Muscle of leg (tissue), 11 donors: ENCODE measurements around the gene SPATA13. TPM values are rescaled to one million over a fixed set of nuclear protein-coding genes. Genes with fewer than 3 reads are reported as not detected.
"Not testable (repeated sequence)": the region's sequence is repeated elsewhere in the genome, so short reads cannot be mapped to it uniquely, and the experiment has no call there.

Experiments used
- DNase-seq: peaks from one replicate; pipeline ENCODE4 v3.0.0; 2013
- H3K27ac ChIP-seq: one replicate; pipeline ENCODE4 v1.5.1; 2013; ENCODE audit warnings: mild to moderate bottlenecking, low read length, control low read depth
- H3K27me3 ChIP-seq: one replicate; pipeline ENCODE4 v1.6.1; 2013; ENCODE audit warnings: low read length; ENCODE audit not compliant: control insufficient read depth, insufficient read depth
- H3K36me3 ChIP-seq: one replicate; pipeline ENCODE4 v1.6.1; 2013; ENCODE audit warnings: low read length; ENCODE audit not compliant: control insufficient read depth, insufficient read depth
- H3K4me1 ChIP-seq: one replicate; pipeline ENCODE4 v1.6.1; 2013; ENCODE audit warnings: low read length; ENCODE audit not compliant: control insufficient read depth, insufficient read depth
- H3K4me3 ChIP-seq: one replicate; pipeline ENCODE4 v1.5.1; 2013; ENCODE audit warnings: low read length, control low read depth
- H3K9me3 ChIP-seq: replicated peaks from 2 replicates; pipeline ENCODE4 v1.6.1; 2013; ENCODE audit warnings: low read depth, low read length; ENCODE audit not compliant: control insufficient read depth
- WGBS: methylation state at CpG from one replicate; pipeline ENCODE4 v1.1.5; 2013; ENCODE audit warnings: missing lambda C conversion rate; ENCODE audit not compliant: insufficient coverage; 5-methylcytosine and 5-hydroxymethylcytosine counted together
- polyA plus RNA-seq, 8 donors: library from polyadenylated mRNA; unstranded; fragments of 120-200 nt; gene quantifications; one replicate each; pipeline versions ENCODE4 v1.2.1 to v1.2.3, GENCODE V29; 2013; ENCODE audit warnings: inconsistent platforms in 1 of 8, low replicate concordance in 1 of 8; ENCODE audit not compliant: insufficient read length in 8 of 8, insufficient read depth in 1 of 8
- total RNA-seq: library from RNA; stranded (reverse); fragments of 120-200 nt; gene quantifications from one replicate; pipeline ENCODE4 v1.2.4, GENCODE V29; 2013

Gene SPATA13
- total and polyA plus RNA-seq, 9 donors, result 2.7 to 4.5 (median 3.3) TPM

GRCh38 chr13:24301434-24301833, 140.9 kb downstream of the SPATA13 start:
- H3K36me3 ChIP-seq, result no peaks in the 10 kb centered on the region
- no peaks in the 10 kb centered on the region for H3K27me3 ChIP-seq
- H3K27ac ChIP-seq, result no peak overlapping the region
- no peaks in the 10 kb centered on the region for H3K4me1 ChIP-seq
- no peak overlapping the region for H3K4me3 ChIP-seq
- WGBS, result 82% methylated on average over 5 of the region's 12 CpGs
- no peaks in the 10 kb centered on the region for H3K9me3 ChIP-seq
- DNase-seq, result no peak

- no peaks in the 10 kb centered on the region for H3K27me3 ChIP-seq
- H3K36me3 ChIP-seq, result no peaks in the 10 kb centered on the region
- H3K4me3 ChIP-seq, result no peak overlapping the region
- WGBS, result 100% methylated on average over 1 of the region's 7 CpGs
- DNase-seq, result no peak
- no peak overlapping the region for H3K27ac ChIP-seq
- no peaks in the 10 kb centered on the region for H3K9me3 ChIP-seq
- H3K4me1 ChIP-seq, result no peaks in the 10 kb centered on the region
Measured at GRCh38 chr13:24301911-24302310, 141.4 kb downstream of the SPATA13 start.

- whole genome bisulfite sequencing, result 61% methylated on average over 5 of the region's 5 CpGs
- Histone ChIP-seq H3K9me3 (no peaks in the 10 kb centered on the region), H3K27me3 (no peaks in the 10 kb centered on the region), H3K4me1 (no peaks in the 10 kb centered on the region), H3K27ac (no peak overlapping the region), H3K36me3 (no peaks in the 10 kb centered on the region), H3K4me3 (no peak overlapping the region)
- no peak for DNase-seq
Measured at GRCh38 chr13:24304620-24305019, 144.1 kb downstream of the SPATA13 start.

- no peak for DNase-seq
- no peaks in the 10 kb centered on the region for H3K27me3 ChIP-seq
- H3K9me3 ChIP-seq, result no peaks in the 10 kb centered on the region
- H3K36me3 ChIP-seq, result no peaks in the 10 kb centered on the region
- WGBS, result no CpG with 5 or more reads among the region's 1 CpG
- H3K4me3 ChIP-seq, result no peak overlapping the region
- H3K4me1 ChIP-seq, result no peaks in the 10 kb centered on the region
- H3K27ac ChIP-seq, result no peak overlapping the region
Measured at GRCh38 chr13:24306632-24307031, 146.1 kb downstream of the SPATA13 start.

- Histone ChIP-seq H3K36me3 (no peaks in the 10 kb centered on the region), H3K27me3 (no peaks in the 10 kb centered on the region), H3K4me1 (no peaks in the 10 kb centered on the region), H3K4me3 (no peak overlapping the region), H3K27ac (peak overlapping the region; percentile 35), H3K9me3 (no peaks in the 10 kb centered on the region)
- 84% methylated on average over 21 of the region's 27 CpGs for WGBS
- DNase-seq, result no peak
Measured at GRCh38 chr13:24307211-24308067, 146.9 kb downstream of the SPATA13 start.

GRCh38 chr13:24308068-24308445, 147.5 kb downstream of the SPATA13 start:
- Histone ChIP-seq H3K27ac (no peak overlapping the region), H3K4me1 (no peaks in the 10 kb centered on the region), H3K9me3 (no peaks in the 10 kb centered on the region), H3K27me3 (no peaks in the 10 kb centered on the region), H3K36me3 (no peaks in the 10 kb centered on the region), H3K4me3 (no peak overlapping the region)
- DNase-seq, result no peak
- WGBS, result 78% methylated on average over 33 of the region's 33 CpGs

- no peaks in the 10 kb centered on the region for H3K9me3 ChIP-seq
- no peaks in the 10 kb centered on the region for H3K27me3 ChIP-seq
- 85% methylated on average over 26 of the region's 37 CpGs for WGBS
- H3K4me3 ChIP-seq, result no peak overlapping the region
- H3K4me1 ChIP-seq, result no peaks in the 10 kb centered on the region
- no peak overlapping the region for H3K27ac ChIP-seq
- no peaks in the 10 kb centered on the region for H3K36me3 ChIP-seq
- no peak for DNase-seq
Measured at GRCh38 chr13:24308488-24309020, 148.0 kb downstream of the SPATA13 start.

GRCh38 chr13:24309300-24309699, 148.8 kb downstream of the SPATA13 start, which contains the start of gene C1QTNF9:
TSS of gene C1QTNF9 (plus strand) at chr13:24309580. CDS start at chr13:24316004, 6,424 bp downstream.
- H3K4me1 ChIP-seq, H3K9me3 ChIP-seq, H3K27ac ChIP-seq, H3K4me3 ChIP-seq, H3K27me3 ChIP-seq, H3K36me3 ChIP-seq: not testable (repeated sequence)
- WGBS, result no CpG with 5 or more reads among the region's 2 CpGs
- DNase-seq, result peak; percentile 19

- DNase-seq, result peak; percentile 87
- Histone ChIP-seq H3K4me1 (no peaks in the 10 kb centered on the region), H3K36me3 (no peaks in the 10 kb centered on the region), H3K27ac (no peak overlapping the region), H3K27me3 (no peaks in the 10 kb centered on the region), H3K9me3 (no peaks in the 10 kb centered on the region), H3K4me3 (no peak overlapping the region)
- 20% methylated on average over 1 of the region's 5 CpGs for WGBS
Measured at GRCh38 chr13:24313439-24313838, 152.9 kb downstream of the SPATA13 start.

- H3K4me3 ChIP-seq, result not testable (repeated sequence)
- WGBS, result 100% methylated on average over 3 of the region's 10 CpGs
Measured at GRCh38 chr13:24317835-24318234, 157.3 kb downstream of the SPATA13 start.

More at GRCh38 chr13:24317835-24318234, 157.3 kb downstream of the SPATA13 start:
- not testable (repeated sequence) for H3K9me3 ChIP-seq, DNase-seq, H3K27ac ChIP-seq, H3K36me3 ChIP-seq, H3K4me1 ChIP-seq, H3K27me3 ChIP-seq
